K562 (cell line): ENCODE data around the gene ZNF2. TPM values are rescaled to one million over a fixed set of nuclear protein-coding genes. Genes with fewer than 3 reads are reported as not detected.
A peak's percentile ranks its signal among the peaks of the same experiment; 100 is the strongest.

Experiments
- ETV1 ChIP-seq: fragments of 450-650 bp; conservative IDR thresholded peaks from 2 replicates; pipeline ENCODE4 v1.6.1; 2016; ENCODE audit warnings: missing genetic modification characterization, control low read depth, low read depth, missing compliant biosample characterization
- HMBOX1 ChIP-seq: sonication (generic); IDR thresholded peaks from 2 replicates; pipeline ENCODE4 v1.6.1; 2016
- HSF4 ChIP-seq: fragments of 250-450 bp; sonication (Bioruptor Pico); IDR thresholded peaks from 2 replicates; pipeline ENCODE4 v2.1.2; 2022; ENCODE audit warnings: mild to moderate bottlenecking, moderate library complexity, borderline replicate concordance
- MED1 ChIP-seq: sonication (generic); formaldehyde crosslinking; IDR thresholded peaks from 2 replicates; pipeline ENCODE4 v1.8.1; 2023; ENCODE audit warnings: missing genetic modification reagents, borderline replicate concordance
- NFE2 ChIP-seq: IDR thresholded peaks from 2 replicates; pipeline ENCODE4 v1.6.1; 2014; ENCODE audit warnings: antibody characterized with exemption, low read depth
- NR0B1 ChIP-seq: fragments of 450-650 bp; IDR thresholded peaks from one replicate; pipeline ENCODE4 v1.6.1; 2018; ENCODE audit warnings: mild to moderate bottlenecking, moderate library complexity; ENCODE audit not compliant: partially characterized antibody
- REST ChIP-seq, 2 experiments: fragments of 450-650 bp; formaldehyde crosslinking in 1 of 2; IDR thresholded peaks; 2 replicates each; pipeline versions ENCODE4 v1.4.0 to v1.6.1; 2014 to 2020; ENCODE audit warnings: mild to moderate bottlenecking in 2 of 2, borderline replicate concordance in 1 of 2, low read depth in 1 of 2
- RFX5 ChIP-seq: IDR thresholded peaks from 2 replicates; pipeline ENCODE4 v1.6.1; 2011; ENCODE audit warnings: low read depth, mild to moderate bottlenecking, improper control_type of control experiment, low read length
- SP1 ChIP-seq: sonication (generic); formaldehyde crosslinking; IDR thresholded peaks from 2 replicates; pipeline ENCODE4 v1.8.1; 2022; ENCODE audit warnings: mild to moderate bottlenecking, missing genetic modification reagents
- STAG1 ChIP-seq: sonication (generic); formaldehyde crosslinking; IDR thresholded peaks from 2 replicates; pipeline ENCODE4 v1.5.0; 2020; ENCODE audit warnings: missing genetic modification reagents, borderline replicate concordance
- STAT5B ChIP-seq: fragments of 250-450 bp; sonication (Bioruptor Pico); IDR thresholded peaks from 2 replicates; pipeline ENCODE4 v1.8.0; 2021; ENCODE audit warnings: mild to moderate bottlenecking, inconsistent platforms
- ZBTB1 ChIP-seq: sonication (generic); formaldehyde crosslinking; IDR thresholded peaks from 2 replicates; pipeline ENCODE4 v1.8.1; 2023; ENCODE audit warnings: missing genetic modification reagents, low read depth, mild to moderate bottlenecking, borderline replicate concordance
- ZNF512 ChIP-seq: IDR thresholded peaks from 2 replicates; pipeline ENCODE4 v1.6.1; 2016; ENCODE audit warnings: missing genetic modification characterization, missing compliant biosample characterization
- ZZZ3 ChIP-seq: fragments of 450-650 bp; IDR thresholded peaks from 2 replicates; pipeline ENCODE4 v1.6.1; 2016; ENCODE audit warnings: antibody characterized with exemption, mild to moderate bottlenecking, moderate library complexity
- polyA plus RNA-seq, 8 experiments: library from polyadenylated mRNA; depleted of rRNA in 4 of 8; stranded (reverse) in 5 of 8; unstranded in 3 of 8; fragments of >200 nt; fragmentation: Nextera tagmentation in 2 of 8; fragmentation: Illumina TruSeq in 1 of 8; extraction: Ambion mirVana in 2 of 8; extraction: Trizol in 1 of 8; gene quantifications; 2 replicates each; pipeline versions ENCODE4 v1.2.1 to v1.2.3, GENCODE V29; 2011 to 2014; ENCODE audit warnings: inconsistent platforms in 1 of 8, missing spikeins in 1 of 8
- total RNA-seq, 7 experiments: library from RNA; depleted of rRNA in 6 of 7; stranded (reverse); fragments of >200 nt in 6 of 7; fragmentation: Illumina TruSeq in 2 of 7; extraction: Trizol in 2 of 7; gene quantifications; 2 replicates each; pipeline versions ENCODE4 v1.2.1 to v1.2.3, GENCODE V29; 2011 to 2021; ENCODE audit warnings: low replicate concordance in 1 of 7

ZNF2 gene
- total and polyA plus RNA-seq, 9 of the 15 experiments (the other 6 are each of a cell fraction or from before 2014, with no cell fraction given), result 1.6 to 4.5 (median 3.4) TPM

- no peak for TF ChIP-seq MED1 (CRISPR knock-in tag)
- TF ChIP-seq ZNF512 (tag), result no peak
- no peak for TF ChIP-seq ETV1 (tag)
- no peak for TF ChIP-seq HMBOX1
- no peak for TF ChIP-seq ZZZ3
- TF ChIP-seq SP1 (CRISPR knock-in tag), result peak; percentile 76
- no peak for TF ChIP-seq HSF4 (CRISPR knock-in tag)
- TF ChIP-seq NFE2, result peak; percentile 96
- TF ChIP-seq STAT5B (CRISPR knock-in tag), result no peak
- TF ChIP-seq RFX5, result no peak
- no peak for TF ChIP-seq ZBTB1 (CRISPR knock-in tag)
- TF ChIP-seq NR0B1, result no peak
- no peak for TF ChIP-seq STAG1 (CRISPR knock-in tag)
- TF ChIP-seq REST (IDR thresholded peaks at IDR 0.05; ENCODE audit: borderline replicate concordance), result no peak
- no peak for TF ChIP-seq REST (CRISPR knock-in tag; IDR thresholded peaks at IDR 0.05; ENCODE audit: low read depth)
Observed at GRCh38 chr2:95121407-95122196, 44.0 kb upstream of the ZNF2 start, which contains the start of gene MRPS5 (continued).
